Retina (tissue), 1 donor: ENCODE results near the gene FCHSD1.

Source experiments
- DNase-seq: peaks from one replicate; pipeline ENCODE4 v3.0.0-alpha.2; 2016

The FCHSD1 gene

DNA sequence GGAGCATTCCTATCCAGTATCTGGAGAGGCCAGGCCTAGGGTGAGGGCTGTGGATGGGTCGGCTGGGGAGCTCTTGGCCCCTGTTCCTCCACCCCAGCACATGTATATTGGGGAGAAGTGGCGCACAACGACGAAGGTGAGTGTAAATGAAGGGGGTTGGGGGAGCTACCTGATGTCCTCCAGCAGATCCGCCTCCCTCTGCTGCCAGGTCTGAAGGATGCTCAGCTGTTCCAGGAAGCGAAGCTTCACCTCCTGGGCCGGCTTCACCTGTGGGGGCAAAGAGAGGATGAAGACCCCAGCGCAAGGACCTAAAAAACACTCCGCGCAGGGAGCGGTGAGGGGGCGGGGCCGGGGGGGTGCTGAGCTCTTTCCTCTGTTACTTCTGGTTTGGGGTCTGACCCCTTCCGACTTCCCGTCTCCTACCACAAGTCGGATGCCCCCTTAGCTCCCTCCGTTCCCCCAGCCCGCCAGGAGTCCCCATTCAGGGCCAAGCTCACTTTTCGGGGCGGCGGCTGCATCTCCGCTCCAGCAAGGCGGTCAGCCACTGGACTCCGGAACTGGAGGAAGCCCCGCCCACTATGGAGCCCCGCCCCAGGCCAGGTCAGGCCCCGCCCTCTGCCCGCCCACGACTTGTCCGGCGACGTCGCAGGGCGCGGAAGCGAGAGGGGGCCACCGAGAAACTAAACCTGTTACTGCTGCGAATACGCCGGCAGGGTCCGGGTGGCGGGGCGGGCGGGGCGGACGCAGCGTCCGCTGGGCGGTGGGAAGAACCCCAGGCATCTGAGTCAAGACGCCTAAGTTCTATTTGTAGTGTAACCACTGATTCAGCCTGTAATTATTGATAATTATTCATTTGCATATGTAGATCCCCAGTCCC, at the start of gene FCHSD1:
TSS of gene FCHSD1 (minus strand) at position 568 of the 877 bp plus-strand sequence. CDS start at position 518, 50 bp downstream.
- DNase-seq, result peak; percentile 73

DNA sequence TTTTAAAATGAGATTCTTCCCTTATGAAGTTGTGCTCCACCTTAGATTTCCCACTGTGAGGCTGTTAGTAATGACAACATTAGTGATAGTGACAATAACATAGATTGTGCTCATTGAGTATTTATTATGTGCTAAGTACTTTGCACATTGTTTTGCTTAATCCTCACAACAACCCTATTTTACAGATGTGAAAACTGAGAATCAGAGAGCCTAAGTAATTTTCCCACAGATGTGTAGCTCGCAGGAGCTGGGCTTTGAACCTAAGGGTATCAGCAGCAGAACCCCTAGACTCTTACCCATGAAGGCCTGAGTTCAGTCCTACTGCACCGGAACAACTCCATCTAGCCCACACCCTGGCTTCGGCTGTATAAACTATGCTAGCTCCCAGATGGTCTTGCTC, 46.4 kb upstream of the FCHSD1 start:
- DNase-seq, result no peak

DNA sequence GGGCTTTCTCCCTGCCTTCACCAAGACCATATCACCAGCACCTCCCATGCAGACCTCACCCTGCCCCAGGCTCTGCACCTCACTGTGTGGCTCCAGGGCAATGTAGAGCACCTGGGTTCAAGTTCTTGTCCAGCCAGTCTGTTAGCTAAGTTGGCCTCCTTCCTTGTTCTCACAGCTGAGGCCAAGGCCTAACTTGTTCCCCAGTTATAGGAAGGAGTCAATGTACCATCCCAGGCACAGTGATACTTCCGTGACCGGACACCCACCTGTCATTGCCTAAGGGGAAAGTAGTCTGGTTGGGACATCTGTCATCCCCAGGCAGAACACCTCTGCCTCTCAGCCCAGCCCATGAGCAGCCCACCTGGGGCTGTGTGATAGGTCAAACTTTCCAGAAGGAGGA, 45.2 kb upstream of the FCHSD1 start:
- DNase-seq, result no peak

DNA sequence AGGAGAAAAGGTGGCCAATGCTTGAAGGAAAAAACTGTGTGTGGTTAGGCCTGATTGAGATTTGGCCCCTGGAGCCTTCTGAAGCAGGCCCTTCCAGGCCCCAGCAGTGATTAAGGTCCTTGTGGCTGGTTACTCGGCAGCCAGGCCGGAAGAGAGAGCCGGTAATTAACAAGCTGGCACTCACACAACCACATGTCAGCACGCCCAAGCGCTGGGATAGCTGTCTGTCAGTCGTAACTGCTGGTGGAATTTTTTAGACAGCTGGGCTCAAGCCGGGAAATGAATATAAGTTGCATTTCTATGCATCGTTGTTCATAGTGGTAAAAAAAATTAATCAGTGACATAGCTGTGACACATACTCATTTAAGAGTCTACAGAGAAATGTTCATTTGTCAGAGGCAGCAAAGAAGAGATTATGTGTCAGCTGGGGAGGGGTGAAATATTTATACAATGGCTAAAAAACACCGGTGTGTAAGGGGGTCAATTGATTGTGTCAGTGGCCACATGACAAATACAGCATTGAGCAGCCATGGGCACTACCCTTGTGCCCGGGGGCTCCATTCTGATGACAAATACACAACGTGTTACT, 44.5 kb upstream of the FCHSD1 start:
- peak; percentile 60 for DNase-seq

DNA sequence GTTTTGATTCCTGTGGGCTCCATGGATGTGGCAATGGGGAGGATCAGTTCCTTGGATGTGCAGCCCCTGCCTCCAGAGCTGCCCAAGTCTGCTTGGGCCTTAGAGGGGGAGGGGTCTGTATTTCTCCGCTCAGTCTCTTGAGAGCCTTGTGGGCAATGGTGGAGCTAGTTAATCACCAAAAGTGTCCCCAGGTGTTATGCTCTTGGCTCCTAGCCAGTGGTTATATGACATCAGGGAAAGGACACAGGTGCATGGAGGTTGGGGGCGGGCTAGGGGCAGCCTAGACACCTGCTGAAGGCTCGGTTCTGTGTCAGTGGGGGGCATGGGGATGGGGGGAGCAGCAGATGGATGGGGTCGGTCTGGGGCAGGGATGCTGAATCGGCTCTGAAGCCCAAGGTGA, 43.3 kb upstream of the FCHSD1 start:
- no peak for DNase-seq

DNA sequence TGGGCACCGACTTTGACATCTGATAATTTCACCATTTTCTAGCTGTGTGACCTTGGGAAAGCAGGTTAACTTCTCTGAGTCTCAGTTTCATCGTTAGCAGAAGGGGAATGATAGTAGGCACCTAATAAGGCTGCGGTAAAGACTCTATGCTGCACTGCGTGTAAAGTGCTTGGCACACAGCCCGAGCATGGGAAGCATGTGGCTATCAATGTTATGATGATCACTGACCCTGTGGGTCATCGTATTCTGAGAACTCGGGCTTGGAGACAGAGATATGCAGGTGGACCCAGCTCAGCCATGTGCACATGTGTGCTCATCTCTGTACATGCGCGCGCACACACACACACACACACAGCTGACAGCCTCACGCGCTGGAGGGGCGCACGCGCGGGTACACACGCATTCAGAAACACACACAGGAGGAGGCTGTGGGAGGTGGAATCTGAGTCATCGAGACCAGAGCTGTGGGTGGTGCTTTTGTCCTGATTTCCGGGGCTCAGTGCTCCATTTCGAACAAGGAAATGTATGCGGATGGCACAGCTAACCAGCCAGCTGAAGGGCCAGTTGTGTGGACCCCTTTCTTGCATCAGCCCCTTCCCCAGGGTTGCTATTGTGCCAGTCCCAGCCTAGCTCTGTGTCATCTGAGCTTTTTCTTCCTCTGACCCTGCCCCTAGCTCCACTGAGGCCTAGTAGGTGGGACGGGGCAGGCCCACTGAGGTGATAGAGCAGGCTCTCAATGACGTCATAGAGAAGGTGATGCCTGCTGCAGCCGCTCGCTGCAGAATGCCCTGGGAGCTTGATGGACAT, 41.9 kb upstream of the FCHSD1 start:
- DNase-seq, result no peak

DNA sequence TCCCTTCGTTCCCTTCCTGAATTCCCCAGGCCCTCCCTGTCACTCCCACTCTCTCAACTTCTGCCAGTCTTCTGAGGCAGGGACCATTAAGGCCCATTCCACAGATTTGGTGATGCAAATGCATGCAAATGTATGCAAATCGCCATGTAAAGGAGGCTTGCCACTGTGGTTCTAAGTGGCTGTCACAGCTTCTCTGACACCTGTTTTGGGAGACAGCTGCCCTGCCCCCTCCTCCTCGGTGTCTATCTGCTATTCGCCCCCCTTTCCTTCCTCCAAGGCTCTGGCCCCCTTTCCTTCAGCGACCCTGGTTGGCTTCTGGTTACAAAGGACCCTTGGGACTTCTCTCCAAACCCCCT, 41.3 kb upstream of the FCHSD1 start:
- no peak for DNase-seq

DNA sequence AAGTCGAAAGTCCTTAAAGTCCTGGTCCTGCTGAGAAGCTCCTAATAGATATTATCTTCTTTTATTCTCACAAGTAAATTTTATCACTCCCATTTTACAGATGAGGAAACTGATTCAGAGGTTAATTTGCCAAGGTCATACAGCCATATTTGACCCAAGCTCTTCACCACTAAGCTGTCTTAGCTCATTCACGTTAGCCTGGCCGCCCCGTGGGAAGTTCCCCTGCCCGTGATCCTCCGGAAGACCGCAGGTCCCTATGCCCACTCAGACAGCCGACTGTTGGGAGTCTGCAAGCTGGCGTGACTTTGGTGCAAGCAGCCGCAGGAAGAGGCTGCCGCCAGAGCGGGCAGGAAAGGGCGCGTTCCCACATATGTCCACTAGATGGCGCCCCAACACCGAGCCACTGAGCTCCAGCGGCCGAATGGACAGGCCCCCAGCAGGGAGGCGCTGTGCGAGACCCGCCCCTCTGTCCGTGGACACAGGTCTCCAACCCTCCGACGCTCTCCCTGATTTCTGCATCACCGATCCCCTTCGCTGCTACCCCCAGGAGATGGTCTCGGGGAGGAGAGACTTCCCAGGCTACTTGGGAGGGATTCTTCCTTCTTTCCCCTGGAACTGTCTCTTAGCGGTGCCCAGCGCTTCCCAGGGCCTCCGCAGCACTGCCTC, 40.8 kb upstream of the FCHSD1 start:
- DNase-seq, result peak; percentile 97

DNA sequence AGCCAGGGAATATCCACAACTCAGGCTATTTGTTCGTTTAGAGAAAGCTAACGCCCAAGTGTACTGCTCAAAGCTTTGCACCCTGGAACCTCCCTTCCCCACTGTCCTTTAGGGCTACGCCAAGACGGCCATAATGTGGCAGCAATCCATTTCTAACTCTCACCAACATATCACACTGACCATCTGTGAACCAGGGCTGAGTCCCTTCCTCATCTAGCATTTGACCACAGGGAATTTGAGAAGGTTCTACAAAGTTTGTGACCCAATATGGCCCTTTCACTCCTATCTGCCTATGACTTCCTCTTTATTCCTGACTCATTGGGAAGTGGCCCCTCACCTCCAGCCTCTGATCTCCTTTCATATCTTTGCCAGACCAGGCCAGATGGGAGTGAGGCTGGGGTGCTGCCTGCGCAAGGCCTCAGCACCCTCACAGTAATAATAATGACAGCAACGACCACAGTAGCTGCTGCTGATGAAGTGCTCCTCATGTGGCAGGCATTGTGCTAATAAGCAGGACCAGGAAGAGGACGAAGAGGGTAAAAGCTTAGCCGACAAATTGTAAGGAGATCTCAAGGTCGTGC, 40.2 kb upstream of the FCHSD1 start:
- no peak for DNase-seq

DNA sequence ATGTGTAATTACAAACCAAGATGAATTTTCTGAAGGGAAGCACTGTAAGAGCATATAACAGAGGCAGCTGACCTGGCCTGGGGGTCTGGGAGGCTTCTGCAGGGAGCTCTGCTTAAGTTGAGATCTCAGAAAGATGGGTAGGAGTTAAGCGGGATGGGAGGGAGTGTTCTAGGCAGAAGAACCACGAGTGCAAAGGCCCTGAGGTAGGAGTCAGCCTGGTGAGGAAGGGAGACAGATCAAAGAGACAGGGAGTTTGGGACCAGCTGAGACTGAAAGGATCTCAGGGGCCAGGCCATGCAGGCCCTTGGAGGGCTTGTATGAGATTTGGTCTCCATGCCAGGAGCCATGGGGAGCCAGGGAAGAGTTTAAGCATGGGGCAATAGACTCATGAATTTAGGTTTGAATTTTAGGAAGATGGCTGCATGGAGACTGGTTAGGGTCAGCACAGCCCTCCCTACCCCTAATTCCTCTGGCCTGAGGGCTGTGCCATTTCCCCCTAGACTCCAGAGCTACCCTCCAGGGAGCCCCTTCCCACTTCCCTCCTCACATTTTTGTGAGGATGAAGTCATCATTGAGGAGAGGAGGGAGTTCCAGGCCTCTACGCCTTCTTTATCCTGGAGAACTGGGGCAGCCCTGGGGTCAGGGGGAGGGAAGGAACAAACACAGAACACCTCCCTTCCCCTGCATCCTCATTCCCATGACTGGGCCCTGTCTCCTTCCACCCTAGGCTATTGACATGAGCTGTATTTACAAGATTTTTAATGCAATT, 35.6 kb upstream of the FCHSD1 start:
- DNase-seq, result no peak

DNA sequence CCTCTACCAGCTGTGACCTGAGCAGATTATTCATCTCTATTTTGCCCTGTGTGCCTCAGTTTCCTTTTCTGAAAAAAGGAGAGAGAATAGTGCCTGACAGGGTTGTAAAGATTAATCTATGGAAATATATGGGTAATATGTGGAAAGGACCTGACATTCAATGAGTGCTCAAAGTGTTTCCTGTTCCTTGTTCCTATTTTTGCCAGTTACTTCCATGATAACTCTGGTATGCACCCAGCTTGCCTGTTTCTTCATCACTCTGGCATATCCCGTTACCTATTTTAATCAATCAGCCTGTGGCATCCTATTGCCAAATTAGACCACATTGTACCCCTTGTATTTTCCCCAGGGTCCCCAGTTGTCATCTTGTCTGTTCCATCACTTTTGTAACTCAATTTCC, 34.4 kb upstream of the FCHSD1 start:
- no peak for DNase-seq

DNA sequence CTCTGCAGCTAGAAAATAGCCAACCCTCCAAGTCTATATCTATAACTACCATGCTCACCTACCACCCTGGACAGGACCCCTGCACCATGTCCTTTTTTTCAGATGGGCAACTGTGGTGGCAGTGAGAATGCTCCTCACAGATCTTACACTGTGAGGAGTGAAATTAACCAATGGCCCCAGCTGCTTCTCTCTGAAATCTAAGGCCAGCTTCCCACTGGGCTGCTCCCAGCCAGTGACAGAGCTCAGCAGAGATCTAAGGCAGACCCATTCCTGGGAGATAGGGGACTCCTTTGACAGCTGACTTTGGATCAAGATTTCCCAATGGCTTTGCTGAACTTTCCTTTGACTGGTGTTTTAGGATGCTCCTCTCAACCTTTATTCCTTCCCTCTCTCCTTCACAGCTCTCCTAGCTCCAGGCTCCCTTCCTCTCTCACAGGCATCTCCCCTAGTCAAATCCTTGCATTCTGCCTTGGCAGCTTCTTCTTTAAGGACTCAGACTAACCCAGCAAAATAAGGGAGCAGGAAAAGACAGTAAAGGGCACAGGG, 32.5 kb upstream of the FCHSD1 start:
- DNase-seq, result no peak

DNA sequence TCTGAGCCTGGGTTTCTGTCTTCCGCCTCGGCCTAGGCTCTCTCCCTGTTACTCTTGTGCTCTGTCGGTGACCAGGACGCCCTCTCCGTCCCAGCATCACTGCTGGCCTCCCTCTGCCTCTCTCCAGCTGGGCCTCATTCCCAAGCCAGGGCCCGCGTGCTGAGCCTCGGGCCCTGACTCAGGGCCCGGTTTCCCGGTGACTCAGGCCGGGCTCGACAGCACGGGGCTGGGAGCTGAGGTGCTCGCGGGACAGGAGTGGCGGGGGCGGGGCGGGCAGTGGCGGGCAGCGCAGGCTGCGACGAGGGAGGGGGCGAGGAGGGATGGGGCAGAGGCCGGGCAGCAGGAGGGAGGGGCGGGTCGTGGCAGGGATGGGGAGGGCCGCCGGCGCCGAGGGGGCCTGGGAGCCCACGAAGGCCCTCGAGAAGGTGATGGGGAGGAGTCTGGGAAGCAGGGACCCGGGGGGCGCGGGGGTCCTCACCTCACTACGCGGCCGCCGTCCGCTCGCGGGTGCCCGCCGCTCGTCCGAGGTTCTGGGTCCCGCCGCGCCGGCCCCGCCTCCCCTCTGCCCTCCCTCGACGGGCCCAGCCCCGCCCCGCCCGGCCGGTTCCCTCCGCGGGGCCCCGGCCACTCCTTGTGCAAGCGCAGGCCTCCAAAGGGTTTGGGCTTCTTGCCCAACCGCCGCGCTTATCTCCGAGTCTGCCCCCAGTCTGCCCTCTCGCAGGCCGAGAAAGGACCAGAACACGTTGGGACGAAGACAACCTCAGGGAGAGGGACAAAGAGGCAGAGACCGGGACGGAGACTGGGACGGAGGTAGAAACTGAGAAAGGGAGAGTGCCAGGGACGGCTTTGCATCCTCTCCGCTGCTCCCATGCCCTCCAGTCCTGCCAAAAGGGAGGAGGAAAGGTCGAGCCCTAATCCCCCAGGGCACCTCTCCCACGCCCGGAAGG, 30.8 kb upstream of the FCHSD1 start, which contains the start of gene ARAP3:
TSS of gene ARAP3 (minus strand) at position 536 of the 947 bp plus-strand sequence. CDS start 1,744 bp downstream, outside the sequence.
- DNase-seq, result peak; percentile 65

DNA sequence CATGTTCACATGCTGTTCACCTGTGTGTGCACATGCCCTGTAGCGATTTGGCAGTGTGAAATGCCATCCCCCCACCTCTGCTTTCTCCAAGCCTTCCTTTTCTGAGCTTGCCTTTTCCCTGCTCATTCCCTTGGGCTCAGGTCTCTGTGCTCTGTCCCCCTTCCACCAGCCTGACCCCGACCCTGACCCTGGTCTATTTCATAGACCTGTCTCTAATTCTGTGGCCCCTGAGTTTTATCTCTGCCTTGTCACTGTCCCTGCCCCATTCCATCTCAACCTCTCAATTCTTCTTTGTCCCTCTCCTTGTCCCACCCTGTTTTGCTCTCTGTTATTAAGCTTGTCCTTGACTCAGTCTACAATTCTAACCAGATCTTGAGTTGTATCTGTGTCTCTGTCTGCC, 30.1 kb upstream of the FCHSD1 start:
- DNase-seq, result no peak

DNA sequence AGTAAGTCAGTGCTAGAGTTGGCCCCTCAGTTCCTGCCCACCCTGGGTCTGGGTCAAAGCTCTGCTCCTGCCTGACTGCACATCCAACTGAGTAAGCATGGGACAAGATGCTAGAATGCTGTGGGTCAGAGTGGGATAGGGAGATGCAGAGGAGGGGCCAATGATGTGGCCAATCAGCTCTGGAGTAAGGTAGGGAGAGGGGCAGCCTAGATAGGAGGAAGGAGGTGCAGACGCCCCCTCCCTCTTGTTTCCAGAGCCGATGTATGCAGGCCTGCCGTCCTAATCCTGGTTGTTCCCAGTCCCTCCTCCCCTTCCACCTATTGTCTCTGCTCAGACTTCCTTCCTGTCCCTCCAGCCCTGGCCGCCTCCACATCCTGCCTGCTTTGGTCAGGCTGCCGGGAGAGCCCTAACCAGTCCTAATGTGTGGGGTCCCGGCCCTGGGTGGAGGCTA, 29.6 kb upstream of the FCHSD1 start:
- DNase-seq, result peak; percentile 52

DNA sequence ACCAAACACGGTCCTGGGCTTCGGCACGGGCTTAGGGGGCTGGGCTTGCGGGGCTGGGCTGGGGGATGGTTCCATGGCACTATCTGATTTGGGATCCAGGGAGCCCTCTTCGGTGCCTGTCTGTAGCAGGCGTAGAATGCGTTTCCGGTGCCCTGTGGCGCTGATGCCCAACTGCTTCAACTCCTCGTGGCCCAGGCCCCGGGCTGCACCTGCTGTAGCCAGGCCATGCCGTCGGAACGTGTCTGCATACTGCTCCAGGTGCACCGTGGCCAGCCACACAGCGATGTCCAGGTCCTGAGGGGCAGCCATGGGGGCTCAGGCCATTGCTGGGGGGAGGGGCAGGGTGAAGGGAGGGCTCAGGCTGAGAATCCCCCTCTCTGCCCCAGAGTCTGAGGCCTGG, 29.0 kb upstream of the FCHSD1 start:
- no peak for DNase-seq

DNA sequence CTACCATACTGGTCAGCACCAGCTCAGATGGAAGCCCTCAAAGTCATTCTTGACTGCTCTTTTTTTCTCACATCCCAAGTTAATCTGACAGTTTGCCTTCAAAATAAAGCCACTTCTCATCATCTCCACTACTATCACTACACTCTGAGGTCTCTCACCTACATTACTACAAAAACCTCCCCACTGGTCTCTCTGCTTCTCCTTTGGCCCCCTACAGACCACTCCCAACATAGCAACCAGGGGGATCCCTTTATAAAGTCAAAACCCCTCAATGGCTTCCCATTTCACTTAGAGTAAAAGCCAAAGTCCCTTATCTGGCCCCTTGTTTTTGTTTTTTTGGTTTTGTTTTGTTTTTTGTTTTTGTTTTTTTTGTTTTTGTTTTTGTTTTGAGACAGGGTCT, 26.2 kb upstream of the FCHSD1 start:
- no peak for DNase-seq

DNA sequence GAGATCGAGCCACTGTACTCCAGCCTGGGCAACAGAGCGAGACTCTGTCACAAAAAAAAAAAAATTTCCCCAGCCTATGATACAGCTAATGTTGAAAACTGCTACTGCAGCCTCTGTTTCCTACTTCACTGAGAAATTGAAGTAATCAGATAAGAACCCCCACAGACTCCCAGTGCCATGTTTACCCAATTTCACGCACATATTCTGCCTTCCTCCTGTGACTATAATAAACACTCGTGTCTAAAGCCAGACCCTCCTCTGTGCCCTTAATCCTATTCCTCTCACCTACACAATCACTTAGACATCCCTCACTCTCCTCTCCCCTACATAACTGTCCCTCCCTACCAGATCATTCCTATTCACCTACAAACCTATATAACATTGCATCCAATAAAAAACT, 24.5 kb upstream of the FCHSD1 start:
- no peak for DNase-seq

DNA sequence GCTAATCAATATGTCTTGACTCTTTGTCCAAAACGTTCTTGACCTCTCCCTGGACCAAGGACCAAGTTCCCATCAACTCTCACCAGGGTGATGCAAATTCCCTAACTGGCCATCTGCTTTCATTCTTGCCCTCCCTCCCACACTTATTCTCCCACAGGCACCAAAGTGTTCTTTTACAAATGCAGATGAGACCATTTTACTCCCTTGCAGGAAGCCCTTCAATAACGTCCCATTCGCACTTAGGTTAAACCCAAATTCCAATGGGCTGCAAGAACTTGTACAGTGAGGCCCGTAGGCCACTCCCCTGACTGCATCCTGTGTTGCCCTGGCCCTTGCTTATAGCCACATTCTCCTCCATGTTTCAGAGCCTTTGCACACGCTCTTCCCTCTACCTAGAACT, 23.5 kb upstream of the FCHSD1 start:
- no peak for DNase-seq
